BE2C (cell line): ENCODE results near the gene RBM19.

Source experiments
- DNase-seq: peaks from one replicate; pipeline ENCODE4 v3.0.0-alpha.2; 2020
- H3K27me3 ChIP-seq: fragments of 250-450 bp; sonication (Bioruptor Pico); 2 replicates; pipeline ENCODE4 v1.5.1; 2020; ENCODE audit warnings: mild to moderate bottlenecking
- H3K36me3 ChIP-seq: fragments of 250-450 bp; sonication (Bioruptor Pico); 2 replicates; pipeline ENCODE4 v1.5.1; 2020; ENCODE audit warnings: mild to moderate bottlenecking
- H3K4me1 ChIP-seq: fragments of 250-450 bp; sonication (Bioruptor Pico); 2 replicates; pipeline ENCODE4 v1.5.1; 2020
- H3K4me3 ChIP-seq: 2 replicates; pipeline ENCODE4 v1.5.1; 2011; ENCODE audit warnings: low read depth, low read length
- H3K9me3 ChIP-seq: fragments of 250-450 bp; sonication (Bioruptor Pico); 2 replicates; pipeline ENCODE4 v1.5.1; 2020
- CTCF ChIP-seq: IDR thresholded peaks from 2 replicates; pipeline ENCODE4 v1.5.1; 2012; ENCODE audit warnings: mild to moderate bottlenecking, low read depth, low read length

The RBM19 gene

GRCh38 chr12:113895176-113895575 lies 70.9 kb downstream of the RBM19 start:
- no peak for DNase-seq
- no peaks in the 10 kb centered on the region for H3K36me3 ChIP-seq

GRCh38 chr12:113894697-113895096 lies 71.4 kb downstream of the RBM19 start:
- Histone ChIP-seq H3K4me1 (peaks cover 7% of the 10 kb centered on the region), H3K36me3 (no peaks in the 10 kb centered on the region), H3K27me3 (no peaks in the 10 kb centered on the region), H3K4me3 (no peak overlapping the region), H3K9me3 (no peaks in the 10 kb centered on the region)
- no peak for DNase-seq
- no peak for TF ChIP-seq CTCF

More at GRCh38 chr12:113895176-113895575, 70.9 kb downstream of the RBM19 start:
- peaks cover 7% of the 10 kb centered on the region for H3K4me1 ChIP-seq
- H3K9me3 ChIP-seq: no peaks in the 10 kb centered on the region
- TF ChIP-seq CTCF: no peak
- no peak overlapping the region for H3K4me3 ChIP-seq
- H3K27me3 ChIP-seq: no peaks in the 10 kb centered on the region

- Histone ChIP-seq H3K4me3 (no peak overlapping the region), H3K27me3 (no peaks in the 10 kb centered on the region), H3K36me3 (no peaks in the 10 kb centered on the region), H3K4me1 (peaks cover 10% of the 10 kb centered on the region), H3K9me3 (no peaks in the 10 kb centered on the region)
- no peak for DNase-seq
- no peak for TF ChIP-seq CTCF
These were observed 72.9 kb downstream of the RBM19 start for GRCh38 chr12:113893221-113893620.

GRCh38 chr12:113892556-113892955 lies 73.6 kb downstream of the RBM19 start:
- Histone ChIP-seq H3K9me3 (no peaks in the 10 kb centered on the region), H3K4me1 (peaks cover 10% of the 10 kb centered on the region), H3K4me3 (no peak overlapping the region), H3K27me3 (no peaks in the 10 kb centered on the region), H3K36me3 (no peaks in the 10 kb centered on the region)
- no peak for TF ChIP-seq CTCF
- no peak for DNase-seq

- H3K36me3 ChIP-seq: no peaks in the 10 kb centered on the region
- TF ChIP-seq CTCF: no peak
- no peak overlapping the region for H3K4me3 ChIP-seq
- H3K9me3 ChIP-seq: no peaks in the 10 kb centered on the region
- DNase-seq: no peak
- H3K4me1 ChIP-seq: peaks cover 10% of the 10 kb centered on the region
- no peaks in the 10 kb centered on the region for H3K27me3 ChIP-seq
These were observed 74.2 kb downstream of the RBM19 start for GRCh38 chr12:113891739-113892520.

GRCh38 chr12:113891167-113891692 lies 74.9 kb downstream of the RBM19 start:
- no peaks in the 10 kb centered on the region for H3K9me3 ChIP-seq
- peaks cover 10% of the 10 kb centered on the region for H3K4me1 ChIP-seq
- DNase-seq: no peak
- TF ChIP-seq CTCF: no peak
- no peak overlapping the region for H3K4me3 ChIP-seq
- H3K36me3 ChIP-seq: no peaks in the 10 kb centered on the region
- no peaks in the 10 kb centered on the region for H3K27me3 ChIP-seq
